Measurements from ENCODE around the gene CRACDL.

The CRACDL gene

GRCh38 chr2:98839292-98839691 is 96.7 kb downstream of the CRACDL start:
- H3K27ac ChIP-seq: no peak overlapping the region
- no peak for TF ChIP-seq ZFX (IDR thresholded peaks at IDR 0.05; ENCODE audit: borderline replicate concordance)
- no peak for TF ChIP-seq CTCF (IDR thresholded peaks at IDR 0.05)

GRCh38 chr2:98835831-98836385 is 100.1 kb downstream of the CRACDL start:
- H3K27ac ChIP-seq: no peak overlapping the region
- TF ChIP-seq ZFX (IDR thresholded peaks at IDR 0.05; ENCODE audit: borderline replicate concordance): no peak
- no peak for TF ChIP-seq CTCF (IDR thresholded peaks at IDR 0.05)

GRCh38 chr2:98833917-98834263 is 102.1 kb downstream of the CRACDL start:
- H3K27ac ChIP-seq: no peak overlapping the region
- TF ChIP-seq CTCF (IDR thresholded peaks at IDR 0.05) (no peak), ZFX (IDR thresholded peaks at IDR 0.05; ENCODE audit: borderline replicate concordance) (no peak)

GRCh38 chr2:98833172-98833916 is 102.7 kb downstream of the CRACDL start:
- H3K27ac ChIP-seq: no peak overlapping the region
- no peak for TF ChIP-seq CTCF (IDR thresholded peaks at IDR 0.05)
- TF ChIP-seq ZFX (IDR thresholded peaks at IDR 0.05; ENCODE audit: borderline replicate concordance): no peak

- TF ChIP-seq CTCF (IDR thresholded peaks at IDR 0.05) (no peak), ZFX (IDR thresholded peaks at IDR 0.05; ENCODE audit: borderline replicate concordance) (no peak)
- H3K27ac ChIP-seq: no peak overlapping the region
These were observed 103.9 kb downstream of the CRACDL start for GRCh38 chr2:98832172-98832571.

- TF ChIP-seq CTCF (IDR thresholded peaks at IDR 0.05) (no peak), ZFX (IDR thresholded peaks at IDR 0.05; ENCODE audit: borderline replicate concordance) (no peak)
- H3K27ac ChIP-seq: no peak overlapping the region
These were observed 105.4 kb downstream of the CRACDL start for GRCh38 chr2:98830571-98831145.
